HFFc6 (cell line): Measurements from ENCODE around the gene SLC25A13. TPM values are rescaled to one million over a fixed set of nuclear protein-coding genes. Genes with fewer than 3 reads are reported as not detected.
A peak's percentile ranks its signal among the peaks of the same experiment; 100 is the strongest.
"Not testable (repeated sequence)": the region's sequence is repeated elsewhere in the genome, so short reads cannot be mapped to it uniquely, and the experiment has no call there.

Experiments
- DNase-seq: peaks from one replicate; pipeline ENCODE4 v3.0.0-alpha.2; 2018
- H3K27ac Mint-ChIP-seq: 2 replicates; pipeline ENCODE4 v1.8.0; 2020; ENCODE audit warnings: mild to moderate bottlenecking, mixed read lengths
- H3K27me3 Mint-ChIP-seq: 2 replicates; pipeline ENCODE4 v1.8.0; 2021; ENCODE audit warnings: mild to moderate bottlenecking, moderate library complexity, mixed read lengths; ENCODE audit not compliant: insufficient read depth
- H3K36me3 Mint-ChIP-seq: 2 replicates; pipeline ENCODE4 v1.8.0; 2021; ENCODE audit warnings: low read depth, mixed read lengths
- H3K4me1 Mint-ChIP-seq: 2 replicates; pipeline ENCODE4 v1.8.0; 2020; ENCODE audit warnings: low read depth, mixed read lengths
- H3K4me3 Mint-ChIP-seq: 2 replicates; pipeline ENCODE4 v1.8.0; 2020; ENCODE audit warnings: mild to moderate bottlenecking, moderate library complexity, mixed read lengths
- H3K9me3 Mint-ChIP-seq: 2 replicates; pipeline ENCODE4 v1.8.0; 2020; ENCODE audit warnings: mild to moderate bottlenecking, mixed read lengths
- CTCF ChIP-seq: fragments of 200-600 bp; sonication (generic); IDR thresholded peaks from 2 replicates; pipeline ENCODE4 v1.5.0; 2021; ENCODE audit warnings: antibody characterized with exemption, mild to moderate bottlenecking
- total RNA-seq, 6 experiments: library from RNA; stranded (reverse); fragmentation: NEBNext Ultra II Directional; extraction: Animal tissue kit (Norgen Biotek cat#: 25700); gene quantifications; 2 replicates in 1 of 6; 3 replicates in 5 of 6; pipeline ENCODE4 v1.2.3, GENCODE V29; 2021

Gene SLC25A13
- total RNA-seq, 6 experiments from 2014 or later: 7.4 to 15.4 (median 12.9) TPM

- no peaks in the 10 kb centered on the region for H3K27me3 Mint-ChIP-seq
- no peaks in the 10 kb centered on the region for H3K36me3 Mint-ChIP-seq
- no peaks in the 10 kb centered on the region for H3K9me3 Mint-ChIP-seq
- no peak overlapping the region for H3K27ac Mint-ChIP-seq
- no peak for DNase-seq
- no peaks in the 10 kb centered on the region for H3K4me1 Mint-ChIP-seq
- TF ChIP-seq CTCF: no peak
- no peak overlapping the region for H3K4me3 Mint-ChIP-seq
These were observed 152.5 kb downstream of the SLC25A13 start for GRCh38 chr7:96169439-96169838.

- Mint-ChIP-seq H3K4me3 (no peak overlapping the region), H3K4me1 (no peaks in the 10 kb centered on the region), H3K27ac (no peak overlapping the region), H3K36me3 (peaks cover 4% of the 10 kb centered on the region; the same call in 1 of the 2 replicates), H3K27me3 (no peaks in the 10 kb centered on the region), H3K9me3 (no peaks in the 10 kb centered on the region)
- DNase-seq: no peak
- no peak for TF ChIP-seq CTCF
These were observed 154.5 kb downstream of the SLC25A13 start for GRCh38 chr7:96167424-96167823.

- Mint-ChIP-seq H3K4me1 (no peaks in the 10 kb centered on the region), H3K27ac (no peak overlapping the region), H3K4me3 (no peak overlapping the region), H3K36me3 (peaks cover 10% of the 10 kb centered on the region; the same call in 1 of the 2 replicates), H3K27me3 (no peaks in the 10 kb centered on the region), H3K9me3 (no peaks in the 10 kb centered on the region)
- no peak for TF ChIP-seq CTCF
- no peak for DNase-seq
These were observed 160.0 kb downstream of the SLC25A13 start for GRCh38 chr7:96161897-96162296.

GRCh38 chr7:96157856-96158255, 164.0 kb downstream of the SLC25A13 start:
- no peaks in the 10 kb centered on the region for H3K27me3 Mint-ChIP-seq

GRCh38 chr7:96154506-96154905, 167.4 kb downstream of the SLC25A13 start:
- H3K9me3 Mint-ChIP-seq, H3K27me3 Mint-ChIP-seq, H3K27ac Mint-ChIP-seq, H3K36me3 Mint-ChIP-seq, H3K4me3 Mint-ChIP-seq: not testable (repeated sequence)
- peaks cover 11% of the 10 kb centered on the region; the same call in 1 of the 2 replicates for H3K4me1 Mint-ChIP-seq
- peak; percentile 64 for DNase-seq

More at GRCh38 chr7:96157856-96158255, 164.0 kb downstream of the SLC25A13 start:
- Mint-ChIP-seq H3K36me3 (peaks cover 6% of the 10 kb centered on the region; the same call in 1 of the 2 replicates), H3K9me3 (no peaks in the 10 kb centered on the region), H3K4me3 (no peak overlapping the region), H3K4me1 (peaks cover 11% of the 10 kb centered on the region; the same call in 1 of the 2 replicates), H3K27ac (no peak overlapping the region)
- DNase-seq: no peak
- TF ChIP-seq CTCF: no peak

GRCh38 chr7:96152706-96153105, 169.2 kb downstream of the SLC25A13 start:
- H3K27ac Mint-ChIP-seq: no peak overlapping the region
- DNase-seq: no peak
- H3K4me1 Mint-ChIP-seq: peaks cover 11% of the 10 kb centered on the region; the same call in 1 of the 2 replicates
- no peaks in the 10 kb centered on the region for H3K36me3 Mint-ChIP-seq
- no peak overlapping the region for H3K4me3 Mint-ChIP-seq
- no peaks in the 10 kb centered on the region for H3K9me3 Mint-ChIP-seq
- H3K27me3 Mint-ChIP-seq: no peaks in the 10 kb centered on the region; the same call in 1 of the 2 replicates
- TF ChIP-seq CTCF: no peak
